ENCODE measurements around the gene KCNJ3.
"Not testable (repeated sequence)": the region's sequence is repeated elsewhere in the genome, so short reads cannot be mapped to it uniquely, and the experiment has no call there.

The KCNJ3 gene

DNA sequence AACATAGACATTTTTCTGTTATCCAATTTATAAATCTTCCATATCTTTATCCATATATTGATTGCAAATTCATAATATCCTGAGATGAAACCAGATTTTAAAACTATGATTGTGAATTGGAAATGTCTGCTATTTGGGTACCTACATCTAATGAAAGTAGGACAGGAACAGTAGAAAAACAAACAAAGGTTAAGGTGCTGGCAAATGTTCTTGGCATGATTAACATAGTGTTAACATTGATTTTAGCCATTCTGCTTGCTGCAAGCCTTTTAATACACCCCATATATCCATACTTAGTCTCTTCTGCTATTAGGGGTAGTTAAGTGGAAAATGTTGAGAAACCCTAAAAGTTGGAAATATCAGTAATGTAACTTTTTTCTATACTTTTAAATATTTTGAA is 152.0 kb downstream of the KCNJ3 start:
- no peak for DNase-seq

DNA sequence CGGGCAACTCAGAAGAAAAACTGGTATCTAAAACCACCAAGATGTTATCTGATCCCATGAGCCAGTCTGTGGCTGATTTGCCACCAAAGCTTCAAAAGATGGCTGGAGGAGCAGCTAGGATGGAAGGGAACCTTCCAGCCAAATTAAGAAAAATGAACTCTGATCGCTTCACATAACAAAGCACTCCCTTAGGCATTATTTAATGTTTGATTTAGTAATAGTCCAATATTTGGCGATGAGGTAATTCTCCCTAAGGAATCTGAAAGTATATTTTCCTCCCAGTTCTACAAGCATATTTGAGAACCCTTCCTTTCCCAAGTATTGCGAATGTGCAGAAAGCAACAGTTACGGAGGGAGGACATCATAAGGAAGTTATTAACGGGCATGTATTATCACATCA is 156.6 kb downstream of the KCNJ3 start:
- DNase-seq, result no peak

DNA sequence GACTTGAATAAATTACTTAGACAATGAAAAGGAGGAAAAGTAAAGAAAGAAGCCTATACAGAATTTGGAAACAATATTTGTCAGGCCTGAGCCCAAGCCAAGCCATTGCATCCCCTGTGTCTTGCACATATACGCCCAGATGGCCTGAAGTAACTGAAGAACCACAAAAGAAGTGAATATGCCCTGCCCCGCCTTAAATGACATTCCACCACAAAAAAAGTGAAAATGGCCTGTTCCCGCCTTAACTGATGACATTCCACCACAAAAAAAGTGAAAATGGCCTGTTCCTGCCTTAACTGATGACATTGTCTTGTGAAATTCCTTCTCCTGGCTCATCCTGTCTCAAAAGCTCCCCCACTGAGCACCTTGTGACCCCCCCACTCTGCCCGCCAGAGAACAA is 168.7 kb downstream of the KCNJ3 start:
- DNase-seq, result not testable (repeated sequence)

- DNase-seq, result no peak
Observed at GRCh38 chr2:154875999-154876398, 177.5 kb downstream of the KCNJ3 start.

DNA sequence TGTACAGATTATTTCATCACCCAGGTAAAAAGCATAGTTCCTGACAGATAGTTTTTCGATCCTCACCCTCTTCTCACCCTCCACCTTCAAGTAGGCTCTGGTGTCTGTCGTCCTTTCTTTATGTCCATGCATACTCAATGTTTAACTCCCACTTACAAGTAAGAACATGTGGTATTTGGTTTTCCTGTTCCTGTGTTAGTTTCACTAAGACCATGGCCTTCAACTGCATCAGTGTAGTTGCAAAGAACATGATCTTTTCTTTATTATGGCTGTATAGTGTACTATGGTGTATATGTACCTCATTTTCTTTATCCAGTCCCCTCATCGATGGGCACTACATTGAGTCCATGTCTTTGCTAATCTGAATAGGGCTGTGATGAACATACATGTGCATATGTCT is 184.2 kb downstream of the KCNJ3 start:
- no peak for DNase-seq

DNA sequence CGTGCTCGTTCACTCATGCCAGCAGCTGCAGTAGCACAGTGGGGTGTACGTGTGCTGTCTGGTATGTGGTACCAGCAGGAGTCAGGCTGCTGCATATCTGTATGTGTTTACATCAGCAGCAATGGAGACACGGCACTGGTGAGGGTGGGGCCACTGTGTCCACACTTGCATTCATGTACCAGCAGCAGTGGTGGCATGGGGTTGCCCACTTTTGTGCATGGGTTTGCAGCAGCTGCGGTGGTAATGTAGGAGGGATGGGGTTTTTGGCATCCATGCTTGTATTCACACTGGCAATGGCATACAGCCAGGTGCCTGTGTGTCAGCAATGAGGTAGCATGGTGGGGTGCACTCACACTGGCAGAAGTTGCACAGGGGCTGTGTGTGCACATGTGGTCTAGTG is 187.8 kb downstream of the KCNJ3 start:
- no peak for DNase-seq

- DNase-seq, result no peak
Observed at GRCh38 chr2:154898269-154898668, 199.8 kb downstream of the KCNJ3 start.

- DNase-seq, result no peak
Observed at GRCh38 chr2:154901063-154901462, 202.6 kb downstream of the KCNJ3 start.

All from hematopoietic multipotent progenitor cell treated with erythropoietin and hydrocortisone succinate and interleukin-3 and kit ligand, for 6 days (in vitro differentiated cells).